ENCODE data around the gene PACSIN3.

PACSIN3 gene

DNA sequence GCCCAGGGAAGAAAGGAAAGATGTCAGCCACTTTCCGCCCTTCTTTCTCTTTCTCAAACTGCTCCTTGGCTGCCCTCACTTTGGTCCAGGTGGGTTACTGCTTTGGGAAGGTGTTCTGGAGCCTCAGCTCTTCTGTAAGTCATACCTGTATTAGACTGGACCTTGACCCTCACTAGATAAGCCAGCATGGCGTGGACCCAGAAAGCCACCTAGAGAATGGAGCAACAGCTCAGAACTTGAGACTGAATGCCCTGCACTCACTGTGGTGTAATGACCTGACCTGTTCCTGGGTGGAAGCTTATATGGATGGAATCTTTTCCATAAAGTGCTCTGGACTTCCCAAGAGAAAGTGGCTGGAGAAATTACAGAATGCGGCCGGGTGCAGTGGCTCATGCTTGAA lies 46.8 kb upstream of the PACSIN3 start:
- H3K27ac ChIP-seq (ENCODE audit: low read length), result no peak overlapping the region
- TF ChIP-seq, protein P1, sequence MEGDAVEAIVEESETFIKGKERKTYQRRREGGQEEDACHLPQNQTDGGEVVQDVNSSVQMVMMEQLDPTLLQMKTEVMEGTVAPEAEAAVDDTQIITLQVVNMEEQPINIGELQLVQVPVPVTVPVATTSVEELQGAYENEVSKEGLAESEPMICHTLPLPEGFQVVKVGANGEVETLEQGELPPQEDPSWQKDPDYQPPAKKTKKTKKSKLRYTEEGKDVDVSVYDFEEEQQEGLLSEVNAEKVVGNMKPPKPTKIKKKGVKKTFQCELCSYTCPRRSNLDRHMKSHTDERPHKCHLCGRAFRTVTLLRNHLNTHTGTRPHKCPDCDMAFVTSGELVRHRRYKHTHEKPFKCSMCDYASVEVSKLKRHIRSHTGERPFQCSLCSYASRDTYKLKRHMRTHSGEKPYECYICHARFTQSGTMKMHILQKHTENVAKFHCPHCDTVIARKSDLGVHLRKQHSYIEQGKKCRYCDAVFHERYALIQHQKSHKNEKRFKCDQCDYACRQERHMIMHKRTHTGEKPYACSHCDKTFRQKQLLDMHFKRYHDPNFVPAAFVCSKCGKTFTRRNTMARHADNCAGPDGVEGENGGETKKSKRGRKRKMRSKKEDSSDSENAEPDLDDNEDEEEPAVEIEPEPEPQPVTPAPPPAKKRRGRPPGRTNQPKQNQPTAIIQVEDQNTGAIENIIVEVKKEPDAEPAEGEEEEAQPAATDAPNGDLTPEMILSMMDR (IDR thresholded peaks at IDR 0.05; ENCODE audit: low read depth, low read length), result no peak
- TF ChIP-seq EZH2phosphoT487 (IDR thresholded peaks at IDR 0.05; ENCODE audit: low read depth), result no peak
- H4K20me1 ChIP-seq (ENCODE audit: insufficient read depth, low read length), result no peaks in the 10 kb centered on the region
- H3K36me3 ChIP-seq (replicated peaks; ENCODE audit: low read depth, low read length), result peaks cover 25% of the 10 kb centered on the region
- H3K9me3 ChIP-seq (ENCODE audit: insufficient read depth, low read length), result no peaks in the 10 kb centered on the region
- H3K79me2 ChIP-seq (ENCODE audit: low read length), result no peaks in the 10 kb centered on the region
- H3K9ac ChIP-seq (ENCODE audit: low read length), result no peak overlapping the region
- H3K4me1 ChIP-seq (ENCODE audit: low read length), result no peaks in the 10 kb centered on the region
- H2AFZ ChIP-seq (ENCODE audit: low read depth, low read length), result no peak overlapping the region
- no peaks in the 10 kb centered on the region for H3K27me3 ChIP-seq (ENCODE audit: low read depth, low read length)
- H3K4me2 ChIP-seq (ENCODE audit: low read length), result no peak overlapping the region
- no peak overlapping the region for H3K4me3 ChIP-seq (ENCODE audit: low read length)

DNA sequence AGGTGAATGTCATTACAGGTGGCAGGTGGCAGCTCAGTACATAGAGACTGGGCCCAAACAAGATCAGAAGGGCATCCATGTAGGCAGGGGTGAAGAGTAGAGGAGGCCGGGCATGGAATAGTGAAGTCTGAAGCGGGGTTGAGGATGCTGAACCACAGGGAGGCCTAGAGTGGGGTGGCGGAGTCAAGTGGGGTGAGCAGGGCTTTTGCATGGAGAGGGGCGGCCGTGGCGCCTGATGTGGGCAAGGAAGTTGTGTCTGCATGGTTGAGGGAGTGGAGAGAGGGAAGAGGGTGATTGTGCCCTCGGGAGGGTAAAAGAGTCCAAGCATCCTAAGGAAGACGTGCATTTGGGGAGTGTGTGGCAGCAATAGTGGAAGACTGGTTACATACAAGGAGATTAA lies 42.9 kb upstream of the PACSIN3 start:
- Histone ChIP-seq H3K27ac (ENCODE audit: low read length) (no peak overlapping the region), H3K9me3 (ENCODE audit: insufficient read depth, low read length) (no peaks in the 10 kb centered on the region), H2AFZ (ENCODE audit: low read depth, low read length) (no peak overlapping the region), H3K4me1 (ENCODE audit: low read length) (peaks cover 7% of the 10 kb centered on the region; the same call in 1 of the 2 replicates), H3K27me3 (ENCODE audit: low read depth, low read length) (no peaks in the 10 kb centered on the region), H3K79me2 (ENCODE audit: low read length) (no peaks in the 10 kb centered on the region), H4K20me1 (ENCODE audit: insufficient read depth, low read length) (0 out of 2 replicates have a peak, but pooled peaks cover 4% of the 10 kb centered on the region), H3K36me3 (replicated peaks; ENCODE audit: low read depth, low read length) (peaks cover 20% of the 10 kb centered on the region), H3K4me3 (ENCODE audit: low read length) (no peak overlapping the region), H3K9ac (ENCODE audit: low read length) (no peak overlapping the region), H3K4me2 (ENCODE audit: low read length) (no peak overlapping the region)
- TF ChIP-seq, protein P1 (IDR thresholded peaks at IDR 0.05; ENCODE audit: low read depth, low read length), result no peak
- no peak for TF ChIP-seq EZH2phosphoT487 (IDR thresholded peaks at IDR 0.05; ENCODE audit: low read depth)

DNA sequence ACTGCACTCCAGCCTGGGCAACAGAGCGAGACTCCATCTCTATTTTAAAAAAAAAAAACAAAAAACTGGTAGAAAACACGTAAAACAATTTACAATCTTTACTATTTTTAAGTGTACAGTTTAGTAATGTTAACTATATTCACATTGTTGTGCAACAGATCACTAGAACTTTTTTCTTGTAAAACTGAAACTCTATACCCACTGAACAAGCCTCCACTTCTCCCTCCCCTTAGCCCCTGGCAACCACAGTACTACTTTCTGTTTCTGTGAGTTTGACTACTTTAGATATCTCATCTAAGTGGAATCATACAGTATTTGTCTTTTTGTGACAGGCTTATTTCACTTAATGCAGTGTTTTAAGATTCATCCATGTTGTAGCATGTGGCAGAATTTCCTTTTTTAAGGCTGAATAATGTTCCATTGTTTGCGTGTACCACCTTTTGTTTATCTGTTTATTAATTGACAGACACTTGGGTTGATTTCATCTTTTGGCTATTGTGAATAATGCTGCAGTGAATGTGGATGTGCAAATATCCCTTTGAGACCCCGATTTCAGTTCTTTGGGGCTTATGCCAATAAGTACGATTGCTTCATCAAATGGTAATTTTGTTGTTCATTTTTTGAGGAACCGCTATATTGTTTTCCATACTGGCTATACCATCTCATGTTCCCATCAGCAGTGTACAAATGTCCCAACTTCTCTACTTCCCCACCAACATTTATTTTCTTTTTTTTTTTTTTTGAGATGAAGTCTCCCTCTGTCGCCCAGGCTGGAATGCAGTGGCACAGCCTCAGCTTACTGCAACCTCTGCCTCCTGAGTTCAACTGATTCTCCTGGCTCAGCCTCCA lies 39.5 kb upstream of the PACSIN3 start:
- Histone ChIP-seq H3K27ac (ENCODE audit: low read length) (no peak overlapping the region), H3K9ac (ENCODE audit: low read length) (no peak overlapping the region)
- TF ChIP-seq EZH2phosphoT487 (IDR thresholded peaks at IDR 0.05; ENCODE audit: low read depth), result no peak
- TF ChIP-seq, protein P1 (IDR thresholded peaks at IDR 0.05; ENCODE audit: low read depth, low read length), result no peak

DNA sequence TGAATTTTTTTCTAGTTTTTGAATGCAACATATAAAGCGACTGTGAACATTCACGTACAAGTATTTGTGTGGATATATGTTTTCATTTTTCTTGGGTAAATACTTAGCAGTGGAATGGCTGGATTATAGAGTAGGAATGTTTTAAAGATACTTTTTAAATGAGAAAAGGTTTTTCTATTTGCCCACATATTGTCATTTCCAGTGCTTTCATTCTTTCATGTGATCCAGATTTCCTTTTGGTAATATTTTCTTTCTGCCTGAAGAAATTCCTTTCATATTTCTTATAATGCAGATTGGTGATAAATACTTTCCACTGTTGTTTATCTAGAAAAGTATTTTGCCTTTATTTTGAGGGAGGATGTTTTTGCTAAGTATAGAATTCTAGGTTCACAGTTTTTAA lies 36.5 kb upstream of the PACSIN3 start:
- Histone ChIP-seq H3K4me1 (ENCODE audit: low read length) (peaks cover 20% of the 10 kb centered on the region), H3K4me3 (ENCODE audit: low read length) (no peak overlapping the region), H3K27me3 (ENCODE audit: low read depth, low read length) (no peaks in the 10 kb centered on the region), H3K9ac (ENCODE audit: low read length) (no peak overlapping the region), H2AFZ (ENCODE audit: low read depth, low read length) (no peak overlapping the region), H4K20me1 (ENCODE audit: insufficient read depth, low read length) (peaks cover 8% of the 10 kb centered on the region; the same call in 1 of the 2 replicates), H3K27ac (ENCODE audit: low read length) (no peak overlapping the region), H3K9me3 (ENCODE audit: insufficient read depth, low read length) (no peaks in the 10 kb centered on the region), H3K4me2 (ENCODE audit: low read length) (no peak overlapping the region), H3K36me3 (replicated peaks; ENCODE audit: low read depth, low read length) (peaks cover 42% of the 10 kb centered on the region), H3K79me2 (ENCODE audit: low read length) (peaks cover 5% of the 10 kb centered on the region; the same call in 1 of the 2 replicates)
- no peak for TF ChIP-seq EZH2phosphoT487 (IDR thresholded peaks at IDR 0.05; ENCODE audit: low read depth)

More for the DNA sequence above, 39.5 kb upstream of the PACSIN3 start:
- H3K9me3 ChIP-seq (ENCODE audit: insufficient read depth, low read length), result no peaks in the 10 kb centered on the region
- H3K4me1 ChIP-seq (ENCODE audit: low read length), result peaks cover 7% of the 10 kb centered on the region; the same call in 1 of the 2 replicates
- H3K27me3 ChIP-seq (ENCODE audit: low read depth, low read length), result no peaks in the 10 kb centered on the region
- no peak overlapping the region for H2AFZ ChIP-seq (ENCODE audit: low read depth, low read length)
- peaks cover 29% of the 10 kb centered on the region for H3K36me3 ChIP-seq (replicated peaks; ENCODE audit: low read depth, low read length)
- no peak overlapping the region for H3K4me3 ChIP-seq (ENCODE audit: low read length)
- H3K4me2 ChIP-seq (ENCODE audit: low read length), result no peak overlapping the region
- 0 out of 2 replicates have a peak, but pooled peaks cover 4% of the 10 kb centered on the region for H4K20me1 ChIP-seq (ENCODE audit: insufficient read depth, low read length)
- no peaks in the 10 kb centered on the region for H3K79me2 ChIP-seq (ENCODE audit: low read length)

All from OCI-LY3 (cell line).